ENCODE measurements around the gene CDHR3.
"Not testable (repeated sequence)": the region's sequence is repeated elsewhere in the genome, so short reads cannot be mapped to it uniquely, and the experiment has no call there.

The CDHR3 gene, protein sequence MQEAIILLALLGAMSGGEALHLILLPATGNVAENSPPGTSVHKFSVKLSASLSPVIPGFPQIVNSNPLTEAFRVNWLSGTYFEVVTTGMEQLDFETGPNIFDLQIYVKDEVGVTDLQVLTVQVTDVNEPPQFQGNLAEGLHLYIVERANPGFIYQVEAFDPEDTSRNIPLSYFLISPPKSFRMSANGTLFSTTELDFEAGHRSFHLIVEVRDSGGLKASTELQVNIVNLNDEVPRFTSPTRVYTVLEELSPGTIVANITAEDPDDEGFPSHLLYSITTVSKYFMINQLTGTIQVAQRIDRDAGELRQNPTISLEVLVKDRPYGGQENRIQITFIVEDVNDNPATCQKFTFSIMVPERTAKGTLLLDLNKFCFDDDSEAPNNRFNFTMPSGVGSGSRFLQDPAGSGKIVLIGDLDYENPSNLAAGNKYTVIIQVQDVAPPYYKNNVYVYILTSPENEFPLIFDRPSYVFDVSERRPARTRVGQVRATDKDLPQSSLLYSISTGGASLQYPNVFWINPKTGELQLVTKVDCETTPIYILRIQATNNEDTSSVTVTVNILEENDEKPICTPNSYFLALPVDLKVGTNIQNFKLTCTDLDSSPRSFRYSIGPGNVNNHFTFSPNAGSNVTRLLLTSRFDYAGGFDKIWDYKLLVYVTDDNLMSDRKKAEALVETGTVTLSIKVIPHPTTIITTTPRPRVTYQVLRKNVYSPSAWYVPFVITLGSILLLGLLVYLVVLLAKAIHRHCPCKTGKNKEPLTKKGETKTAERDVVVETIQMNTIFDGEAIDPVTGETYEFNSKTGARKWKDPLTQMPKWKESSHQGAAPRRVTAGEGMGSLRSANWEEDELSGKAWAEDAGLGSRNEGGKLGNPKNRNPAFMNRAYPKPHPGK

DNA sequence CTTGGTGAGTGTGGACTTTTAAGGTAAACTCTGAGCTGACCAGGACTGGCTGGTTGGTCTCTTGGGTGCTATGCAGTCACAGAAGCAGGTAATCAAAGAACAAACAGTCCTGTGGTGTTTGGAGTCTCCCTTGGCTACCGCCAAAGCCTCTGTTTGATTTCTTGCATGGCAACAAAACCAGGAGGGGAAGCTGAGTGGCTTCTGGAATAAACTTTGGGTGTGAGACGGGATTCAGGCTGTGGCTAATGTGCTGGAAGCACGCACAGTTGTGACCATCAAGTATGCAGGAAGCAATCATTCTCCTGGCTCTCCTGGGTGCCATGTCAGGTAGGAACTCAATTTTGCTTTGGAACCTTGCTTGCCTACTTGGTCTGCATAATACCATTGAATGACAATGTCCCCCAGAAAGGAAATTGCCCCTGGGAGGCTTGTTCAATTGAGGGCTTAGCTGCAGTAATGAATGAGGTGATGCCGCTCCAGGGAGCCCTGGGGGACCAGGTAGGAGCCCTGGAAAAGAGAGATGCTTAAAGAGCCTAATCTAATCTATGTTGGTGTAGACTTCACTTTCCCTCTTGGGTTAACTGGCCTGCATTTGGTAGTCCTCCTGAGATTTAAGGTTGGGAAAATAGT, at the start of gene CDHR3:
TSS of gene CDHR3 (plus strand) at position 227 of the 630 bp plus-strand sequence. CDS start at position 282, 55 bp downstream.
- no peak for DNase-seq (ENCODE audit: low read depth in 3 of 3)

DNA sequence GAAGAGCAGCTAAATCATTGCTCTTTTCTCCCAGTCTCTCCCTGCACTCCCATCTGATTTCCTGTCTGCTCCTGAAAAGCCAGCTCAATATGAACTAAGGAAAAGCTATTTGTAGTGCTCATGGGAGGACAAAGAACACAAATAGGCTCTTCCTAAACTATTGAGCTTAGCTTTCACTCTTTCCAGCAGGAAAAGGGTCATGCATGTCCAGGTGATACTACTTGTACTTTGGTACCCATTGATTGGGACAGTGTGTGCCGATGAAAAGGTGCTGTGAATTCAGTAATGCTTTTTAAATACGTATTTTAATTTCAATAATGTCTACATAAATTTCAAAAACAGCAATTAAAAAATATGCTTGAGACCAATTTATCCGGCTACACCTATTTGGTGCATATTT, 49.1 kb upstream of the CDHR3 start:
- DNase-seq (ENCODE audit: low read depth in 3 of 3): no peak

DNA sequence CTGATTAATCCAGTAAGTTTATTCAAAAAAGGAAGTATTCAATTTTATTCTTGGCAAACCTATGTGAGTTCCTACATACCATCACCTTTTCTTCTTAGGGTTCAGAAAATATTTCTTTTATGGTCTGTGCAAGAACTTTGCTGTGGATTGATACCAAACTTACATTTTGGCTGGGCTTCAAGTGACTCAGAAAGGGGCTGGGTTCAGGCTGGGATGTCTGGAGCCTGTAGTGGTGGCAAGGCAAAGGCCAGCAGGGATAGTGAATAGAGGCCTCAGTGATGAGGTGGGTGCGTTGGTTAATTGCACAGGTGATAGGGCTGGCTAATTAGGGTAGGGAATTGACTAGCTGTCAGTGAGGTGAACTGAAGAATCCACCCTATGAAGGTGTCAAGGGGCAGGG, 46.5 kb upstream of the CDHR3 start:
- DNase-seq (ENCODE audit: low read depth in 3 of 3): no peak

DNA sequence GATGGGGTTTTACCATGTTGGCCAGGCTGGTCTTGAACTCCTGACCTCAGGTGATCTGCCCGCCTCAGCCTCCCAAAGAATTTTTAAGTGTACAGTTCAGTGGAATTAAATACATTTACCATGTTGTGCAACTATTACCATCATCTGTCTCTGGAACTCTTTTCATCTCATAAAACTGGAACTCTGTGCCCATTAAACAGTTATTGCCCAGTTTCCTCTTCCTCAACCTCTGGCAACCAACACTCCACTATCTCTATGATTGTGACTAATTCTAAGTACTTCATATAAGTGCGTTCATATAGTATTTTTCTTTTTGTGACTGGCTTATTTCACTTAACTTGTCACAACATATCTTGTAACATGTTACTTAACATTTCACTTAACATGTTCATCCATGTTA, 45.4 kb upstream of the CDHR3 start:
- no peak for DNase-seq (ENCODE audit: low read depth in 3 of 3)

DNA sequence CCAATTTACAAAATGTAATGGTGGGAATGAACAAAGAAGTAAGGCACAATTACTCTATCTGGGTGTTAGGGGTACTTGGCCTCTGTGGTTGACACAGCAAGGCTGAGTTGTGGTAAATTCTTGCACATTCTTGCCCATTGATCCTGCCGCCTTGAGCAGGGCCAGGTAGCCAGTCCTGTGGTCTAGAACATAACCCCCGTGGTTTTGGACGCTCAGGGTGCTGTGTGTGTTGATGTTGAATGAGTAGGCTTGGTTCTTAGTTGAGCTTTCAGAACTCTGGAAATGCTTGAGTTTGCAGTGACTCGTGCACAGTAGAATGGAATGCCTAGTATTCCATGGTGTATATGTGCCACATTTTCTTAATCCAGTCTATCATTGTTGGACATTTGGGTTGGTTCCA, 42.3 kb upstream of the CDHR3 start:
- DNase-seq (ENCODE audit: low read depth in 3 of 3): no peak

DNA sequence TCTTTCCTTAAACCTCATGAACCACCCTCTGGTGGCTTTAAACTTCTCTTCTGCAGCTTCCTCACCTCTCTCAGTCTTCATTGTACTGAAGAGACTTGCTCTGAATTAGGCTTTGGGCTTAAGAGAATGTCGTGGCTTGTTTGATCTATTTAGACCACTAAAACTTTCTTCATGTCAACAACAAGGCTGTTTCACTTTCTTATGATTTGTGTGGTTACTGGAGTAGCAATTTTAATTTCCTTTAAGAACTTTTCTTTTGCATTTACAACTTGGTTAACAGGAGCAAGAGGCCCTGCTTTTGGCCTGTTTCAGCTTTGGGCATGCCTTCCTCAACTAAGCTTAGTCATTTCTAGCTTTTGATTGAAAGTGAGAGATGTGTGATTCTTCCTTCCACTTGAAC, 38.1 kb upstream of the CDHR3 start:
- DNase-seq (ENCODE audit: low read depth in 3 of 3): peak in 1 of 3 donors; percentile 3

DNA sequence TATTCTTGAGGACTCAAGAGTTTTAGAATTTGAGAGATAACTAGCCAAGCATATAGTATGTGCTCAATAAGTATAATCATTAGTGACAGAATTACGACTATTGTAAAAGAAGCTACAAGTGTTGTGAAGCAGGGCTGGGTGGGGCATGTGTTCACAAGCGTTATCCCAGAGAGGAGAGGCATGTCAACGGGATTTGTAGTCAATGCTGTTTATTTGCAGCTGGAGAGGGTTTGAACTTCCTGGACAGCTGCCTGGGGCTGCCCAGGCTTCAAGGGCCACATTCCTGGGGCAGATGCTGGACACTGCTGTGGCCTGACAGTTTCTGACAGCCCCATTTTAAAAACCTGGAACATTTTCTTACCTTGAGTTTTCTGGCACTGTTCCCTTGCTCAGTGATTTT, 36.9 kb upstream of the CDHR3 start:
- no peak for DNase-seq (ENCODE audit: low read depth in 3 of 3)

DNA sequence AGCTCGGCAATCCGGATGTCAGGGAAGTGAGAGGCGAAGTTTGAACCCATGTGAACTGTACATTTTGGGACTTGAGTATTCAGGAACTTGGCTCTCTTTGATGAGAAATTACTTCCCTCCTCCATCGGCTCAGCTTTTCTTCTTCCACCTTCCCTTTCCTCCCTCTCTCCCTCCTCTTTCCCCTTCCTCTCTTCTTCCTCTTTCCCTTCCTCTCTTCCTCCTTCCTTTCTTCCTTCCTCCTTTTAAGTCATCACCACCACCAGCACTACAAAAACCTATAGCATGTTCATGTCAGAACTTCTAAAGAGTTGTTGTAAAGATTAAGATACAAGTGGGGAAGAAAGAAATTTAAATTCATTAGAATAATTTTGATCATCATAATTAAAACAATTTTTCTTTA, 31.9 kb upstream of the CDHR3 start:
- no peak for DNase-seq (ENCODE audit: low read depth in 3 of 3)

DNA sequence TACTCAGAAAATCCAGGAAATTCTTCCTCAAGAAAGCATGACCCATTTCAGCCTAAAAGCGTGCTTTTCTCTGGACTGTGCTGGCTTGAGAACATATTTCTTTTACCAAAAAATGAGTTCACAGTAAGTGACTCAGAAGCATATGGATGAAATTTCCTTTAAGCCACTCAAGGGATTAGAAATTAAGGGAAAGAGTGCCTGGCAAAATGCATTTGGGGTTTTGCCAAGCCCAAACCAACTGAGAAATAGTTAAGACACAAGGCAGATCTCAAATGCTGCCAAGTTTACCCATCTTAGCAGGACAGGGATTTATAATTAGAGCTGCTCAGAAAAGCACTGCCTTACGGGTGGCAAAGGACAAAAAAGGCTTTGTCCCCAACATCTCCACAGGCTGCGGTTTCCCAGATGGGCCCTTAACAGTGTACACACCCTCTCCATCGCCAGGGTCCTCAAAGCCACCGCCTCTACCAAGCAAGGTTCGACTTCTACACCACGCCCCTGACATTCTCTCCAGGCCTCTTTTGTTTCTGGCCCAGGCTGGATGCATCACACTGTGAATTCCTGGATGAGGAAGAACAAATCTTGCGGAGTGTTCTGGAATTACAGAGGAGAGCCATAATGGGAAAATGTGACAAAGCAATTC, 30.1 kb upstream of the CDHR3 start:
- DNase-seq (ENCODE audit: low read depth in 3 of 3): no peak

DNA sequence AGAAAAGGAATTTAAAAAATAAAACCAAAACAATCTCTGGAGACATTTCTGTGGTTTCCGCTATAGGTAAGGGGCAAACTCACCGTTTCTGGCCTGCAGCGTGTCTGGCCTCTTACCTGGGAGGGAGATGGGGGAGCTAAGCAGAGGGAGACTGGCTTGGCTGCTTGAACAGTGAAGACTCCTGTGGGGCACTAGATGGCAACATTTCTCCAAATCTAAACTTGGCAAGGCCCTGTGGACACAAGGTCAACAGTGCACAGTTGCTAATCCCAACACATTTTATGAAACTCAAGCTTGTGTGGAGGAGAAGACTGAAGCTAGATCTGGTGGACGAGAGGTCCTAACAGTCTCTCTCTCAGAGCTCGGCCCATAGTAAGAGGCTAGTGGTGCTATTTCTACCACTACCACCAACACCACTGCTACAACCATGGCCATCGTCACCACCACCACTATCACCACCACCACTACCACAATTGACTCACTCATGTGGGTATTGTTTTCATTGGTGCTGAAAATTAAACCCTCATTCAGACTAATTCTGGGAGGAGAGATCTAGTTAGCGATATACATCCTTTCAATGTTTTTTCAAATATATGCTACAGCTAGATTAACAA, 28.4 kb upstream of the CDHR3 start:
- DNase-seq (ENCODE audit: low read depth in 3 of 3): no peak

DNA sequence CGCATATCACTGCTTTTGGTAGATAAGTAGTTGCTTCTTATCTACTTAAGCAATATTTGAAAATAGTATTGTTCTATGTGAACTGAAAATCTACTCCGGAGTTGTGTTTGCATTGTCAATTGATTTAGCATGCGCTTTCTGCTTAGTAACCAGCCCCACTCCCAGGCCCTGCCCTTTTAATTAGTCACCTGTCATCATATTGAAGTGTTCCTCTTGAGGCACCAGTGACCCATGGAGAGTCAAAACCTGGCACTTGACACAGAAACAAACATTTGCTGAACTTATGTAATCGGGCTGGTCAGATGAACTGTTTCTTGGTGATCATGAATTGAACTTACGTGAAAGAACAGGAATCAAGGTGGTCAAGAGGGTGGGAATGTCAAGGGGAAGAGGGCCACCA, 27.8 kb upstream of the CDHR3 start:
- no peak for DNase-seq (ENCODE audit: low read depth in 3 of 3)

DNA sequence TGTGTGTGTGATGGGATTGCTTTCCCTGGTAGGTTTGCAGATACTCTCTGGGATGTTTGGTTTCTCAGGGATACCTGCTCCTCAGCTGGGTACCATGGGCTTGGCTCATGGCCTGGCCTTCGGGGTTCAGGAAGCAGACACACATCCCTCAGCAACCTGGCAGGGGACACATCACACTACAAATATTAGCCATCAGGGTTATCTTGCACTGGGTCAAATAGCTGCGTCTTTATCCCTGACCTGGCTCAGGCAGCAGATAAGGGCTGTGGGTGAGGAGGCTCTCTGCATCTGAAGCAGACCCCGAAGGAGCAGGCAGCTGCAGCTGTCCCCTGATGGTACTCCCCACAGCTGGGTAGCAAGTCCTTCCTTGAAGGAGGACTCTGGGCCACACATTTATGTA, 25.7 kb upstream of the CDHR3 start:
- no peak for DNase-seq (ENCODE audit: low read depth in 3 of 3)

DNA sequence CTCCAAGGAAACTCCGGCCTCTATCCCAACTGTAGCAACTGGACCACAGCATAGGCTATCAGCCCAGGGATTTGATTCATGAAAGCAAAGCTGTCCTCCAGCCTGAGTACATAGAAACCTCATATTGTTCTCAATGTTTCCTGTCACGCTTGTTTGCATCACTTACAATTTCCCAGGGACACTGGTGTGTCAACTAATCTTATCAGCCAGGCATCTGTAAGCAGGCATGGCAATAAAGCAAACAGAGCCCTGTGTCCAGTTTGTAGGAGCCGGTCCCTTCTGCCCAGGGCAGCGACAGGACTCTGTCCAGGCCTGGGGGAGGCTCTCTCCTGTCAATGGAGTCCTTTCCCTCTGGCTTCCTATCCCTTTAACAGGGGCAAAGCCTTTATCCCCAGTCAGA, 23.0 kb upstream of the CDHR3 start:
- no peak for DNase-seq (ENCODE audit: low read depth in 3 of 3)

DNA sequence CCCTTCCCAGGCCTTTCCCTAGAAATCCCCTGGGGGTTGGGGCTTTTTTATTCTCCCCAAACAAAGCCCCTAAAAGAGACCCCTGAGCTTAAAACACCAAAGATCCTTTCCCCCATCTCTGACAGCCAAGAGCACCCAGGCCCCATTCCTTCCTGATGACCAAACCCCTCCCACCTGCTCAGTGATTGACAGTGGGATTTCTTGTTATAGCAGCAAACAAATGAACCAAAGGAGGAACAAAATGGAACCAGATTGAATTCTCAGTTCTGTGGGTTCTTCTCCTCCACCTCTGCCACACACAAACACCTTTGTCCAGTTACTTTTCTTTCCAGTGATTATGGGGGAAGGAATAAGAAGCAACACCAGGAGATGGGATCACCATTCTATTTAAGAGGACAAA, 21.5 kb upstream of the CDHR3 start:
- no peak for DNase-seq (ENCODE audit: low read depth in 3 of 3)

DNA sequence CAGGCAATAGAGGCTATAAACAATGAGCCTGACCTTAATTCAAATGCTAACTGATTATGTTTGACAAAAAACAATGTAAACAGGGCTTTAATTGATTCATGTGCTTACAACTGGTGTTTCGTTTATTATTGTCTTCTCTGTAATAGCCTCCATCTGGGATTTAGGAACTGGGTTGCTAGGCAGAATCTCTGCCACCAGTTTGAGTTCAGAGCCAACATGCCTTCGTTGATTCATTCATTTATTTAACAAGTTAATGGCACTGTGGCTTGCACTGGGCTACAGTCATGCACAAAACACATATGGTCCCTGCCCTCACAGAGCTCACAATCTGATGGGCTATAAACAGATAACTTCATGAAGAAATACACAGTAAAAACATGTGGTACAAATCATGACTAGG, 19.6 kb upstream of the CDHR3 start:
- no peak for DNase-seq (ENCODE audit: low read depth in 3 of 3)

DNA sequence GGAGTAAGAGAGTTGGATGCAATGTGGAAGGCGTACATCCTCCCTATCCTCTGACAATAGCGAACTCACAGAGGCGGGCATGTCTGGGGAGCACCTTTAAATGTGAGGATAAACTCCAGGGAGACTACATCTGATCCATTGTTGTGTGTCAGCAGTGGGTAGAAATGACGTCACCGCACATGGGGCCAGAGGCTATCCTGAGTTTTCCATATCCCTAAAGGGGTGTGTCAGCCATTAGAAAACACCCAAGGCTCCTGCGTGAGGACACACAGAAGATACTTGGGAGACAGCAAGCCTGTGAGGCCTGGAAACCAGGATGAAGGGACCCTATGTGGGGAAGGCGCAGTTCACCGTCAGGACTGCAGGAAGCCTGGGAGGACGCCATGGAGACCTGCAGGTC, 17.2 kb upstream of the CDHR3 start:
- no peak for DNase-seq (ENCODE audit: low read depth in 3 of 3)

DNA sequence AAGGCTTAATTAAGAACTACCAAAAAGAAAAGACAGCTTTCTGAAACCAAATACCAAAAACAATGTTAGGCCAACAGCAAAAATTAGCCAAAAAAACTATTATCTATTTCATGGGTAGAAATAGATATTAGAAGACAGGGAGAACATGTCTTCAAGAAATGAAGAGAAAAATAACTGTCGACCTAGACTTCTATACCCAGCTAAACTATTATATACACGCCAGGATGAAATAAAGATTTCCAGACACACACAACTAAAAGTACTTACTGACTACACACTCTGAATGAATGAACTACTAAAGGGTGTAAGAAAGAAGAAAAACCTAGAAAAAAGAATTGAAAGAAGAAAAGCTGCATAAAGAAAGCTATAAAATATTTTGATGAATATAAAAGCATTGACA, 11.5 kb upstream of the CDHR3 start:
- DNase-seq (ENCODE audit: low read depth in 3 of 3): no peak

DNA sequence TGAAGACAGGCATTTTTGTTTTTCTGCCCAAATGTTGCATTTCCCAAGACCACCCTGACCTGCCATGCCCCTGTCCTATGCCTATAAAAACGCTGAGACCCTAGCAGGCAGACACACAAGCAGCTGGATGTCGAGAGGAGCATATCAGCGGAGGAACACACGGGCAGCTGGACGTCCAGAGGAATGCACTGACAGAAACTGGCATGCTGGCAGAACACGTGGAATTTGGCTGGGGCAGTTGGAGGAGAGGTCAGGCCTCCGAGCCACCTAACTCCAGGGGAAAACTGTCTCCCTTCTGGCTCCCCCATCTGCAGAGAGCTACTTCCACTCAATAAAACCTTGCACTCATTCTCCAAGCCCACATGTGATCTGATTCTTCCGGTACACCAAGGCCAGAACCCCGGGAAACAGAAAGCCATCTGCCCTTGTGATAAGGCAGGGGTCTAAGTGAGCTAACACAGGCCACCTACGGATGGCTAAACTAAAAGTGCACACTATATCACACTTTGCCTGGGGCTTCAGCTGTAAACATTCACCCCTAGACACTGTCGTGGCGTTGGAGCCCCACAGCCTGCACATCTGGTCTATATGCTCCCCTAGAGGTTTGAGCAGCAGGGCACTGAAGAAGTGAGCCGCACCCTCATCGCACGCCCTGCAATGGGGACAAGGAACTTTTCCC, 10.0 kb upstream of the CDHR3 start:
- no peak for DNase-seq (ENCODE audit: low read depth in 3 of 3)

DNA sequence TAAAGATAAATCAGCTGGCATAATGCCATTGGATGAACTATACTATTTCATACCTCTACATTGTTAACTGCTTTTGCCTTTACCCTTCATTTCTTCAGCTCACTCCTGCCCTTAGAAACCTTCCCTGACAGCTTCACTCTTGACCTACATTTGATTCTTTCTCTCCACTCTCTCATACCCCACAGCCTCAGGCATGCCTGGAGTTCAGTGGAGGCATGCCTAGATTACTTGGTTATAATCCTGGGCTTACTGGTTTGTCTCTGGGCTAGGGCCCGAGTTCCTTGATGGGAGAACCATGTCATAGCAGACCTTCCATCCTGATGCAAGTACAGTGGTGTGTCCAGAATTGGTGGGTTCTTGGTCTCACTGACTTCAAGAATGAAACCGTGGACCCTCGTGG, 8.4 kb upstream of the CDHR3 start:
- no peak for DNase-seq (ENCODE audit: low read depth in 3 of 3)

DNA sequence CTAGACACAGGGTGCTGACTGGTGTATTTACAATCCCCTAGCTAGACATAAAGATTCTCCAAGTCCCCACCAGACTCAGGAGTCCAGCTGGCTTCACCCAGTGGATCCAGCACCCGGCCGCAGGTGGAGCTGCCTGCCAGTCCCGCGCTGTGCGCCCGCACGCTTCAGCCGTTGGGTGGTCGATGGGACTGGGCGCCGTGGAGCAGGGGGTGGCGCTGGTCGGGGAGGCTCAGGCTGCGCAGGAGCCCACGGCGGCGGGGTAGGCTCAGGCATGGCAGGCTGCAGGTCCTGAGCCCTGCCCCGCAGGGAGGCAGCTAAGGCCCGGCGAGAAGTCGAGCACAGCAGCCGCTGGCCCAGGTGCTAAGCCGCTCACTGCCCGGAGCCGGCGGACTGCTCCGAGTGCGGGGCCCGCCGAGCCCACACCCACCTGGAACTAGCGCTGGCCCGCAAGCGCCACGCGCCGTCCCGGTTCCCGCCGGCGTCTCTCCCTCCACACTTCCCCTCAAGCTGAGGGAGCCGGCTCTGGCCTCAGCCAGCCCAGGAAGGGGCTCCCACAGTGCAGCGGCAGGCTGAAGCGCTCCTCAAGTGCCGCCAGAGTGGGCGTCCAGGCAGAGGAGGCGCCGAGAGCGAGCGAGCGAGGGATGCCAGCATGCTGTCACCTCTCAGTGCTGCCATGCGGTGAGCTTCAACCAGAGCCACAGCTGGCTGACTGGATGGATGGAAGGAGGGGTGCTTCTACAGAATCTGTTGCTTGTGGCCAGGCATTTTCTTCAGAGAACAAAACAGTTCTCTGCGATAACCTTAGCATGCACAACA, 7.2 kb upstream of the CDHR3 start:
- not testable (repeated sequence) for DNase-seq (ENCODE audit: low read depth in 3 of 3)

Measured in stimulated activated CD4-positive, alpha-beta T cell treated with anti-CD3 and anti-CD28 coated beads, TNF-alpha, amount 100 ng/mL, for 48 hours (primary cell).